Brain pericyte (primary cell): ENCODE measurements around the gene TPO.

Experiments used
- DNase-seq: peaks from one replicate; pipeline ENCODE4 v3.0.0-alpha.2; 2012; ENCODE audit warnings: low read depth, low spot score

Gene TPO

GRCh38 chr2:1521878-1522830, 108.9 kb downstream of the TPO start:
- DNase-seq: no peak

- no peak for DNase-seq
Measured at GRCh38 chr2:1527153-1527992, 114.1 kb downstream of the TPO start.

GRCh38 chr2:1528273-1529064, 115.2 kb downstream of the TPO start:
- no peak for DNase-seq

GRCh38 chr2:1538663-1539062, 125.4 kb downstream of the TPO start:
- no peak for DNase-seq

- DNase-seq: no peak
Measured at GRCh38 chr2:1539441-1539840, 126.2 kb downstream of the TPO start.

GRCh38 chr2:1539973-1540372, 126.7 kb downstream of the TPO start:
- DNase-seq: no peak

- no peak for DNase-seq
Measured at GRCh38 chr2:1540481-1540880, 127.2 kb downstream of the TPO start.

GRCh38 chr2:1541040-1541439, 127.8 kb downstream of the TPO start:
- no peak for DNase-seq

- DNase-seq: no peak
Measured at GRCh38 chr2:1541819-1542475, 128.7 kb downstream of the TPO start.

- DNase-seq: no peak
Measured at GRCh38 chr2:1542971-1543370, 129.7 kb downstream of the TPO start.

- DNase-seq: no peak
Measured at GRCh38 chr2:1543776-1544477, 130.7 kb downstream of the TPO start.

- no peak for DNase-seq
Measured at GRCh38 chr2:1544478-1545069, 131.3 kb downstream of the TPO start.

GRCh38 chr2:1546023-1546591, 132.8 kb downstream of the TPO start:
- no peak for DNase-seq

- DNase-seq: no peak
Measured at GRCh38 chr2:1546901-1547300, 133.6 kb downstream of the TPO start.

- no peak for DNase-seq
Measured at GRCh38 chr2:1548910-1549673, 135.8 kb downstream of the TPO start.

GRCh38 chr2:1550076-1550475, 136.8 kb downstream of the TPO start:
- DNase-seq: no peak

- no peak for DNase-seq
Measured at GRCh38 chr2:1550658-1551316, 137.5 kb downstream of the TPO start.

GRCh38 chr2:1551905-1552304, 138.6 kb downstream of the TPO start:
- no peak for DNase-seq

- DNase-seq: no peak
Measured at GRCh38 chr2:1552611-1553010, 139.3 kb downstream of the TPO start.
